ENCODE results near the gene HRH2. TPM values are rescaled to one million over a fixed set of nuclear protein-coding genes. Genes with fewer than 3 reads are reported as not detected.
A peak's percentile ranks its signal among the peaks of the same experiment; 100 is the strongest.

The HRH2 gene
- total and polyA plus RNA-seq, 9 of the 15 experiments (the other 6 are each of a cell fraction or from before 2014, with no cell fraction given) = 0.04 TPM; not detected in 8

DNA sequence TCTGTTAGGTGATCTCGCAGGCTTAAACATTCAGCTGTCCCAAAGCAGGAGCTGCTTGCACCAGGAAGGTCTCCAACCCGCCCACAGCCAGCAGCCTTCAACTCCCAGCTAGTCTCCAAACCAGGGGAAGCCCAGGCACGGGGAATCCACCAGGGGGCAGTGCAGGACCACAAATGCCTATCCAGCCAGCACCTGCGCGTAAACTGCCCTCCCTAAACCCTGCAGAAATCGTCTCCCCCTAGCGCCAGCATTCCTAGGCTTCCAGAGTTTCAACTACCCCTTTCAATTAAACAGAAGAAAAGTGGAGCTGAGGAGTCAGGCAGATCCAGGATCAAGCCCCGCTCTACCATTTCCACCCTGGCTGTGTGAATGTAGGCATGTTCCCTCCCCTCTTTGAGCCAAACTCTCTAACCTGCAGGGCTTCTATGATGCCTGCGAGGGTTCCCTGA lies 72.0 kb downstream of the HRH2 start (continued):
- TF ChIP-seq, protein P1, sequence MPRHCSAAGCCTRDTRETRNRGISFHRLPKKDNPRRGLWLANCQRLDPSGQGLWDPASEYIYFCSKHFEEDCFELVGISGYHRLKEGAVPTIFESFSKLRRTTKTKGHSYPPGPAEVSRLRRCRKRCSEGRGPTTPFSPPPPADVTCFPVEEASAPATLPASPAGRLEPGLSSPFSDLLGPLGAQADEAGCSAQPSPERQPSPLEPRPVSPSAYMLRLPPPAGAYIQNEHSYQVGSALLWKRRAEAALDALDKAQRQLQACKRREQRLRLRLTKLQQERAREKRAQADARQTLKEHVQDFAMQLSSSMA (CRISPR knock-in tag; IDR thresholded peaks at IDR 0.05) = no peak
- TF ChIP-seq, protein P2, sequence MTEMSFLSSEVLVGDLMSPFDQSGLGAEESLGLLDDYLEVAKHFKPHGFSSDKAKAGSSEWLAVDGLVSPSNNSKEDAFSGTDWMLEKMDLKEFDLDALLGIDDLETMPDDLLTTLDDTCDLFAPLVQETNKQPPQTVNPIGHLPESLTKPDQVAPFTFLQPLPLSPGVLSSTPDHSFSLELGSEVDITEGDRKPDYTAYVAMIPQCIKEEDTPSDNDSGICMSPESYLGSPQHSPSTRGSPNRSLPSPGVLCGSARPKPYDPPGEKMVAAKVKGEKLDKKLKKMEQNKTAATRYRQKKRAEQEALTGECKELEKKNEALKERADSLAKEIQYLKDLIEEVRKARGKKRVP (CRISPR knock-in tag; IDR thresholded peaks at IDR 0.05) = no peak
- TF ChIP-seq ARID1B (IDR thresholded peaks at IDR 0.05) (no peak), STAG1 (CRISPR knock-in tag; IDR thresholded peaks at IDR 0.05; ENCODE audit: borderline replicate concordance) (peak; percentile 98), ATF1 (CRISPR knock-in tag; IDR thresholded peaks at IDR 0.05) (no peak), ATF1 (tag; IDR thresholded peaks at IDR 0.05) (peak; percentile 40; the same call in 1 of the 2 replicates), ZNF121 (CRISPR knock-in tag; conservative IDR thresholded peaks at IDR 0.05) (no peak), ZNF165 (CRISPR knock-in tag; IDR thresholded peaks at IDR 0.05; ENCODE audit: borderline replicate concordance) (no peak), HDAC3 (IDR thresholded peaks at IDR 0.05; ENCODE audit: borderline replicate concordance, partially characterized antibody) (no peak), HDGF (IDR thresholded peaks at IDR 0.05) (no peak), SREBF1 (IDR thresholded peaks at IDR 0.05; ENCODE audit: borderline replicate concordance, low read depth, low read length) (no peak), TCF3 (CRISPR knock-in tag; IDR thresholded peaks at IDR 0.05) (no peak), ZBED1 (IDR thresholded peaks at IDR 0.05) (no peak), SIRT6 (IDR thresholded peaks at IDR 0.05; ENCODE audit: low read depth, low read length) (no peak), CAMTA2 (CRISPR knock-in tag; conservative IDR thresholded peaks at IDR 0.05) (no peak), ZNF239 (CRISPR knock-in tag; IDR thresholded peaks at IDR 0.05) (no peak), GABPB2 (CRISPR knock-in tag; conservative IDR thresholded peaks at IDR 0.05) (no peak), GATAD2A (IDR thresholded peaks at IDR 0.05) (no peak), SREBF2 (CRISPR knock-in tag; IDR thresholded peaks at IDR 0.05) (no peak), POLR2AphosphoS2 (IDR thresholded peaks at IDR 0.05; ENCODE audit: low read length) (no peak), ELF4 (CRISPR knock-in tag; IDR thresholded peaks at IDR 0.05) (0 out of 2 replicates have a peak, but pooled peaks have one; percentile 9), PHF21A (IDR thresholded peaks at IDR 0.05; ENCODE audit: borderline replicate concordance, low read depth) (no peak), ZNF408 (CRISPR knock-in tag; IDR thresholded peaks at IDR 0.05; ENCODE audit: low read depth) (no peak), ZNF507 (tag; conservative IDR thresholded peaks at IDR 0.05) (no peak), MTA1 (IDR thresholded peaks at IDR 0.05; ENCODE audit: borderline replicate concordance) (no peak), ZNF174 (CRISPR knock-in tag; IDR thresholded peaks at IDR 0.05) (no peak)
- TF ChIP-seq, protein P3, sequence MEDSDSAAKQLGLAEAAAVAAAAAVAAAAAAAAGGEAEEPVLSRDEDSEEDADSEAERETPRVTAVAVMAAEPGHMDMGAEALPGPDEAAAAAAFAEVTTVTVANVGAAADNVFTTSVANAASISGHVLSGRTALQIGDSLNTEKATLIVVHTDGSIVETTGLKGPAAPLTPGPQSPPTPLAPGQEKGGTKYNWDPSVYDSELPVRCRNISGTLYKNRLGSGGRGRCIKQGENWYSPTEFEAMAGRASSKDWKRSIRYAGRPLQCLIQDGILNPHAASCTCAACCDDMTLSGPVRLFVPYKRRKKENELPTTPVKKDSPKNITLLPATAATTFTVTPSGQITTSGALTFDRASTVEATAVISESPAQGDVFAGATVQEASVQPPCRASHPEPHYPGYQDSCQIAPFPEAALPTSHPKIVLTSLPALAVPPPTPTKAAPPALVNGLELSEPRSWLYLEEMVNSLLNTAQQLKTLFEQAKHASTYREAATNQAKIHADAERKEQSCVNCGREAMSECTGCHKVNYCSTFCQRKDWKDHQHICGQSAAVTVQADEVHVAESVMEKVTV (CRISPR knock-in tag; IDR thresholded peaks at IDR 0.05) = peak; percentile 90
- TF ChIP-seq, protein P4, sequence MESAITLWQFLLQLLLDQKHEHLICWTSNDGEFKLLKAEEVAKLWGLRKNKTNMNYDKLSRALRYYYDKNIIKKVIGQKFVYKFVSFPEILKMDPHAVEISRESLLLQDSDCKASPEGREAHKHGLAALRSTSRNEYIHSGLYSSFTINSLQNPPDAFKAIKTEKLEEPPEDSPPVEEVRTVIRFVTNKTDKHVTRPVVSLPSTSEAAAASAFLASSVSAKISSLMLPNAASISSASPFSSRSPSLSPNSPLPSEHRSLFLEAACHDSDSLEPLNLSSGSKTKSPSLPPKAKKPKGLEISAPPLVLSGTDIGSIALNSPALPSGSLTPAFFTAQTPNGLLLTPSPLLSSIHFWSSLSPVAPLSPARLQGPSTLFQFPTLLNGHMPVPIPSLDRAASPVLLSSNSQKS (CRISPR knock-in tag; IDR thresholded peaks at IDR 0.05) = no peak
- TF ChIP-seq, protein P5, sequence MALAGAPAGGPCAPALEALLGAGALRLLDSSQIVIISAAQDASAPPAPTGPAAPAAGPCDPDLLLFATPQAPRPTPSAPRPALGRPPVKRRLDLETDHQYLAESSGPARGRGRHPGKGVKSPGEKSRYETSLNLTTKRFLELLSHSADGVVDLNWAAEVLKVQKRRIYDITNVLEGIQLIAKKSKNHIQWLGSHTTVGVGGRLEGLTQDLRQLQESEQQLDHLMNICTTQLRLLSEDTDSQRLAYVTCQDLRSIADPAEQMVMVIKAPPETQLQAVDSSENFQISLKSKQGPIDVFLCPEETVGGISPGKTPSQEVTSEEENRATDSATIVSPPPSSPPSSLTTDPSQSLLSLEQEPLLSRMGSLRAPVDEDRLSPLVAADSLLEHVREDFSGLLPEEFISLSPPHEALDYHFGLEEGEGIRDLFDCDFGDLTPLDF (CRISPR knock-in tag; IDR thresholded peaks at IDR 0.05) = no peak
